NK-92 (cell line): Measurements from ENCODE around the gene SPON1.

Source experiments
- DNase-seq: peaks from one replicate; lab custom pipeline; 2025; ENCODE audit not compliant: unreplicated experiment; lab: John Stamatoyannopoulos, UW

SPON1 gene

DNA sequence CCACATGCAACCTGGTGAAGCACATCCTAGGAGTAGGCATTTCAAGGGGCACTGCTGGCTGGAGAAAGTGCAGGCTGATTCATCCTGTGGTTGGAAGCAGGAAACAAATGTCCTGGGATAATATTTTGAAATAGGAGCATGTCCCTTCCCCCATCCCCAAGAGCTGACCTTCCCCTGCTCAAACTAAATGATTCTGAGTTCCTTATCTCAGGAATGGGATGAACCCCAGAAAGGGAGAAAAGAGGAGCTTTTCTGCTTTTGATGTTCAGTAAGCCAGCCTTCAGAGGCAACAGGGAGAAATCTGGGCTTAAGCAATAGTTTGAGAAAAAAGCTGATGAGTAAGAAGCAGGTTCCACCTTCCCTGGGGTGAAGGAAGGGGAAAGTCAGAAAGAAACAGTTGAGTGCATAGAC, 19.5 kb upstream of the SPON1 start:
- DNase-seq, result no peak

DNA sequence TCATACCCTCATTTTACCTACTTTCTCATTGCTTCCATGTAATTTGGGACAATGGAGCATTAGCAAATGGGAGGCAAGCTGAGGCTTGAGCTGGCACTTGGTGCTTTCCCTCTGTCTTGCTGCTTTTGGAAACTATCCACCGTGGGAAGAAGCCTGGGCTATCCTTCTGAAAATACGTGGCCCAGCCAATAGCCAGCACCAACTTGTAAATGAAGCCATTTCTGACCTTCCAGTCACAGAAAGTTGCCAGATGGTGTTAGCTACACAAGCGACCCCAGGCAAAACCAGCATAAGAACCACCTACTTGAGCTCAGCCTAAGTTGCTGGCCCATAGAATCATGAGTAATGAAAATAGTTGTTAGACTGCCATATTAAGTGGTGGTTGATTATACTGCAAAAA, 18.5 kb upstream of the SPON1 start:
- DNase-seq, result no peak

DNA sequence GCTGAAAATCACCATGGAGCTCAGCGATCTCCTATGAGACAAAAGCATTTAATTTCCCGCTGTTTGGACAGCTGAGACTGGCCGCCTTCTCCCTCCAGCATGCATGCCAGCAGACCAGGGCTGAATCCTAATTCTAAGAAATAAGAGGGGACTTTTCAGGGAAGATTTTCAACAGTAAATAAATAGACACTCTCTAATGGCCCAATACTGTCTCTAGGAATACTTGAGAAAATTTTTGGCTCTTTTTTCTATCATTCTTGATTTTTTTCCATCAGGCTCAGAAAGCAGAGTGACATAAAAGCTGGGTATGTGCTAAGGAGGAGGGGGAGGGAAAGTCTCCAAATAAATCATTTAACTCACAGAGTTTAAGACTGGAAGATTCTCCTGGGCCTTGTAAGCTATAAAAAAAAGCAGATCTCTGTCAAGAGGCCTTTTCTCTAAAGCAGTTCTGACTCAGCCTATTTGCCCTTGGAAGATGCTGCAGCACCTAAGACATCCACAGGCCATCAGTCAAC, 17.6 kb upstream of the SPON1 start:
- no peak for DNase-seq

GRCh38 chr11:13947379-13947778, 15.1 kb upstream of the SPON1 start:
- no peak for DNase-seq

- no peak for DNase-seq
Measured at GRCh38 chr11:13949876-13950275, 12.6 kb upstream of the SPON1 start.

DNA sequence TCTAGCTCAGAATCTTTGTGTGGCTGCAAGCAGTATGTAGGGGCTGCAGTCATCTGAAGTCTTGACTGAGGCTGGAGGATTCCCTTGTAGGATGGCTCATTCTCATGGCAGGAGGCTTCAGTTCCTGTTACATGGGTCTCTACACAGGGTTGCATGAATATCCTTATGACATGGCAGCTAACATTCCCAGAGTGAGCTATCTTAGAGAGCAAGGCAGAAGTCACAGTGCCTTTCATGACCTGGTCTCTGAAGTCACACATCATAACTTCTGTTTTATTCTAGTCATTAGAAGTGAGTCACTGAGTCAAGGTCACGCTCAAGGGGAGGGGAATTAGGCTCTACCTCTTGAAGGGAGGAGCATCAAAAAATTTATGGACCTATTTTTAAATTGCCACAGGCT, 10.3 kb upstream of the SPON1 start:
- no peak for DNase-seq

DNA sequence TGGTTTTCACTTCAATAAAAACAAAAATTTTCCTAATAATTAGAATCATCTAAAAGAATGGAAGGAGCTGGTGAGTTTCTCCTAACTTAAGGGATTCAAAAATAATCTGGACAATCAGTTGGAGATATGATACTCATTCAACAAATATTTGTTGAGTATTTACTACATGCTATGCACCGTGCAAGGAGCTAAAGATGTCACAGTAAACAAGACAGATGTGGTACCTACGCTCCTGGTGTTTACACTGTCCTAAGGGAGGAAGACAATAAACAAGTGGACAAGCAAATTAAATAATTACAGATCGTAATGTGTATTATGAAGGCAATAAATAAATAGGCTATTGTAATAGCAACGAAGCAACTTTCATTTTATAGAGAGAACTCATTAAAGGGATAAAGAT, 9.9 kb upstream of the SPON1 start:
- DNase-seq, result no peak

GRCh38 chr11:13954591-13954990, 7.9 kb upstream of the SPON1 start:
- DNase-seq, result no peak

GRCh38 chr11:13955971-13956421, 6.5 kb upstream of the SPON1 start:
- no peak for DNase-seq

GRCh38 chr11:13956988-13957387, 5.5 kb upstream of the SPON1 start:
- DNase-seq, result no peak

- DNase-seq, result no peak
Measured at GRCh38 chr11:13958641-13959400, 3.7 kb upstream of the SPON1 start.

GRCh38 chr11:13962198-13962561, 343 bp upstream of the SPON1 start:
- DNase-seq, result no peak

GRCh38 chr11:13963169-13963948, 836 bp downstream of the SPON1 start:
- DNase-seq, result no peak

GRCh38 chr11:13963949-13964770, 1.6 kb downstream of the SPON1 start:
- DNase-seq, result no peak

DNA sequence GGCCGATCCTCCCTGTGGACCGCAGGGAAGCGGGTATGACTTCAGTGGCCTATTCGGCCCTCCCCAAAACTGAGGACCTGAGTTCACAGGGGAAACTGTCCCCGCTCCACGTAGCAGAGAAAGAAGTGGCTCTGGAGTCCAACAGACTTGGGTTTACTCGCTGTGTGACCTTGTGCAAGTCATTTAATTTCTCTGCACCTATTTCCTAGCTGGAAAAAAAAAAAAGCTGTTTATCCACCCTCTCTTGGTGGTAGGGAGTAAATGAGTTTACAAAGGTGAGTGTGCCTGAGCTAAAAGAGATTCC, 2.2 kb downstream of the SPON1 start:
- DNase-seq, result no peak

DNA sequence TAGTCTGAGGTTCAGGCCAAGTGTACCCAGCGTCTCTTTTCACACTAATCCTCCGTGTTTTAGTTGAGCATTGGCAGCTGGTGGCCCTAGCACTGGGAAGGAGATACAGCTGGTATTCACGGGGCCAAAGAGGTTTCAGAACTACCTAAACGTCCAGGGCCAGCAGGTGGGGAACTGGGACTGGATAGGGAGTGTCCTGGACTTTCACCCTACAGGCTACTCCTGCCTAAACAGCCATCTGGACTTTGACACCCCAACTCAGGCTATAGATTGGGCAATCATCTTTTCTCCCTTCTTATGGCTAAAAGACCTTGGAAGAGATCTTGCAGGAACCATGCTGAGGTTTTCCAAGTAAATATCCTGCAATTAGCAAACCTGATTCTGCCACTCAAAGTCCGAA, 2.8 kb downstream of the SPON1 start:
- DNase-seq, result no peak

- DNase-seq, result no peak
Measured at GRCh38 chr11:13966013-13966412, 3.5 kb downstream of the SPON1 start.

DNA sequence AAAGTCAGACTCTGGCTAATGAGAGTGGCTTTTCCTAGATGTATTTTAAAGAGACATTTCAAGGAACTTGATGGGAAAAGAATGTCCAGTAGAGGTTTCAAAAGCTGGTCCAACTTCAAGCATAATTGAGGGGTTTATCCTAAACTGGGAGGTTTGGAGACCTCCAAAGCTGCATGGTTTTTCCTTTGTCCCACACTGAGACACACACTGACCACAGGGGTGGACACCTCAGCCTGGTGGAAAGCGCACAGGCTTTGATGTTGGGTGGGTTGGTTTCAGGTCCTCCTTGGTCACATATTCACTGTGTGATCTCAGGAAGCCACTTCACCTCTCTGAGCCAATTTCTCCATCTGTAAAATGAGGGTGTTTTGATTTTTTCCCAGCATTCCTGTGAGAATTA, 4.0 kb downstream of the SPON1 start:
- DNase-seq, result no peak

DNA sequence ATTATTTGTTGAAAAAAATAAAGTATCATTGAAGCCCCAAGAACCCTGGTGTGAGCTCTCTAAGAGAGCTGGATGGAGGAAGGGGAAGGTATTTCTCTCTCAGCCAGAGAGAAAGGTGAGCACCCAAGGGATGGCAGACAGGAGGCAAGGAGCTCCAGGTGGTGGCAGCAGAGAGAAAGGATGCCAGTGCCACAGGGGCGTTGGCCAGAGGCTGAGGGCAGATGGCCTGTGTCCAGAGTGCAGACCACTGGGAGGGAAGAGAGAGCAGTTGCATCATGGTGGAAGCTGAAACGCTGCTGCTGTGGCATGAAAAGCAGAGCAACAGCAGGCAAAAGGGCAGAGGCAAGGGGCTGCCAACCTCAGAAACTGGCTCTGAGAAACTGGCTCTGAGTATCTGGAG, 8.5 kb downstream of the SPON1 start:
- DNase-seq, result no peak

- no peak for DNase-seq
Measured at GRCh38 chr11:13972043-13972910, 9.8 kb downstream of the SPON1 start.

DNA sequence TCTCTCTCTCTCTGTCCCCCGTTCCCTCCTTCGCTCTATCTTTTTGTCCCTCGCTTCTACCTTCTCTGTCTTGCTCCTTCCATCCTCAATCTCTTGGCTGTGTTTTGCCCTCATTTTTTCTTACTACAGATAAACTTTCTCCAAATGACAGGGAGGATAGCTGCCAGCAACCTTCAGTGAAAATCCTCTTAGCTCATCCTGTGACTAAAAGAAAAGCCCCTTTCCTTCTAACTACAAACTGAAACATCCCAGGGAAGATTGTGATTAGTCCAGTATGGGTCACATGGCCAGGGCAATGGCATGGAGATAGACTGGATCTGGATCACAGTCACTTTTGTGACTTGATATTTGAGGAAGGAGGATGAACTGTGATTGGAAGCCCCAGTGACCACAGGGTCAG, 10.4 kb downstream of the SPON1 start:
- DNase-seq, result no peak
